RKO (cell line): ENCODE results near the gene SLIT3.

Experiments
- DNase-seq: peaks from one replicate; pipeline ENCODE4 v3.0.0-alpha.2; 2016; ENCODE audit warnings: low spot score

The SLIT3 gene

DNA sequence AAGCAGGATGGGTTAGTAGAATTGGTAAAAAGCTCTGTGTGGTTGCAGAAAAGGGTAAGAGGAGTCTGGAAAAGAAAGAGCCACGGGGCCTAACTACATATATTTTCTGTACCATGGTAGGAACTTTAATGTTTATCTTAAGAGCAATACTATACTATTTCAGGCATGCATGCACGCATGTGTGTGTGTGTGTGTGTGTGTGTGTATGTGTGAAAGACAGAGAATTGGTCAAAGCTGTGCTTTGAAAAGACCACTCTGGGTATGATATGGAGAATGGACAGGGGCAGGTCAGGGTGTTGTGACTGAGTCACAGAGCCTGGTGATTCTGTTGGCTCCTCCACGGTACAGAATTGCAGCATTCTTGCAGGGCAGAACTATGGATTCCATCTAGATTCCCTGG lies 339.3 kb downstream of the SLIT3 start:
- no peak for DNase-seq

- no peak for DNase-seq
Measured at GRCh38 chr5:168960497-168960896, 340.4 kb downstream of the SLIT3 start.

GRCh38 chr5:168953351-168953750 lies 347.6 kb downstream of the SLIT3 start:
- DNase-seq = no peak

- no peak for DNase-seq
Measured at GRCh38 chr5:168952196-168952595, 348.7 kb downstream of the SLIT3 start.

DNA sequence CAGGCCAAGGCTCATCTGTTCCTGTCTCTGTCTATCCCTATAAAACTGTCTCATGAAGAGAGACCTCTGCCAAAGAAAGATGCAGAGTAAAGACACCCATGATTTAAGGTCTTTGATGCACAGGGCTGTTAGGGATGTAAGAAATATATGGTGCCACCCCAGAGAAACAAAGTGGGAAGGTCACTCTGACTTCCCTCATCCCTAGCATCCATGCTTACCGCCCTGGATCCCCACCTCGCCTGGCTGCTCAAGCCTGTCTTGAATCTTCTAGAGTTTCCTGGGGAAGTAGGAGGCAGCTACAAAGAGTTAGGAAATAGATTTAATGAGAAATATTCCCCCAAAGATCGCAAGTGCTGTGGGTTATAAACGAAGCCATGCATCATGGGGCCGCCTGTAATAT lies 349.2 kb downstream of the SLIT3 start:
- no peak for DNase-seq

DNA sequence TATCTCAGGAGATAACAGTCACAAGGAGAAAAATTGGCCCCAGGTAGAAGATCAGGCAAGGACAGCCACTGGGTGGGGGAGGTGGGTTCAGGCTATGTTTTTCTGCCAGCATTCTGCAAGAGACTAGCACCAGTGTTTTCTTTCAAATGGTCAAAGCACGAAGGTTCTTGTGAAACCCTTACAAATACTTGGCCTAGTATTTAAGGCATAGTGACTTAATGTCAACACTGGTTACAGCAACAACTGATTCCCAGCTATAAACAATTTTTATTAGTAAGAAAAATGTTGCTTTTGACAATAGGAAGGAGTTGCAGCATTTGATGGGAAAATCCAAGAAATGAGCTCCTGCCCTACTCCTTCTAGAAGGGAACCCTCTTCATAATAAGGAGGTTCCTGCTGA lies 349.6 kb downstream of the SLIT3 start:
- DNase-seq = no peak

DNA sequence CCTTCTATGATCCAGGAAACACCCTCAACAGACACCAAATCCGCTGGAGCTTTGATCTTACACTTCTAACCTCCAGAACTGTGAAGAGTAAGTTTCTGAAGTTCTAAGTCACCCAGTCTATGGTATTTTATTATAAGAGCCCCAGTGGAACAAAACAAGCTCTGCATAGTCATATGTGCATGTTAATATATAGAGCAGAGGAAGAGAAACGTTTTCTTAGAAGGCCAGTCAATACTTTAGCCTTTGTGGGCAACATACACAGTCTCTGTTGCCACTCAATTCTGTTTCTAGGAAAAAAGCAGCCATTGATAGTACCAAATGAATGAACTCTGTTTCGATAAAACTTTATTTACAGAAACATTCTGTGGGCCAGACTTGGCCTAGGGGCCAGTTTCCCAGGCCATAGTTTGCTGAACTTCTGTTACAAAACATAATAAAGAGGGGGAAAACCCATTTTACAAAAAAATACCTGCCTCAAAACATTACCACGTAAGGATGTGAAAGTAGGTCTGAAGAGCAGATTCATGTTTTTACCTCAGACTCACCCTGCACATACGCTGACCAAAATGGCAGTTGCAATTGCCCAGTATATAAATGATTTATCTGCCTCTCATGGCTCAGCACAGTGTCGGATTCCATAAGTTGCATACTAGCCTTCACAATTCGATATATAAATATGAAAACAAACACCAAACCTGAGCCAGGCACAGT lies 350.5 kb downstream of the SLIT3 start:
- DNase-seq = no peak

DNA sequence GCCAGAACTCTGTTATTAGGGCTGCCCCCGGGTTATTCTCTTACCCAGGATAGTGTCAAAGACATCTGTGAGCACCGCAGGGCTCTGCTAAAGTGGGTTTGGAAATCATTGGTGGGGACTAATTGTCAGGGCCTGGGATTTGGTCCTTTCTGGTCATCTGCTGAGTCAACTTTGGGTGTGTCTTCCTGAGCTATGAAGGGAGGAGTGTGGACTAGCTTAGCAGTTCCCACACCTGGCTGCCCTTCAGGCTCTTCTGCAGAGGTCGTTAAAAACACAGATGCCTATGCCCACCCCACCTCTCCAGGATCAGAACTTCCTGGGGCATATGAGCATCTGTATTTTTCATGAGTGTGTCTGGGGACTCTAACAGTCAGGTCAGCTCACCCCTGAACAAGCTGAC lies 352.2 kb downstream of the SLIT3 start:
- DNase-seq = no peak

GRCh38 chr5:168947212-168947868 lies 353.6 kb downstream of the SLIT3 start:
- peak; percentile 36 for DNase-seq

DNA sequence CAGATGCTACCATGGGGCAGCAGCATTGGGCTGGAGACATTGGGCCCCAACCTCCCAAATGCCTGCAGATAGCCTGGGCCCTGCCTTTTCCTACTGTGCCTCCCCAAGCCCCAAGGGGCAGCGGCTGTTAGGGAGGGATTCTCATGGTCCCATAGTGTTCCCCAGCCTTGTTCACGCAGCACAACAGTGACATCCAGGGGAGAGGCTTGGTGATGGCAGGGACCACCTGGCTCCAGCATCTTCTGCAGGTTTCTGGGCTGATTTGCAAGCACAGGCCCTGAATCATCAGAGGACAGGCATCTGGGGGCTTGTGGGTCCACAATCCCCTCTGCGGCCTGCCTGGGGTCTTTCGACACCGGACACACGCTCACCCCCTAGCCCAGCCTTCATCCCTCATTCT lies 354.6 kb downstream of the SLIT3 start:
- no peak for DNase-seq

DNA sequence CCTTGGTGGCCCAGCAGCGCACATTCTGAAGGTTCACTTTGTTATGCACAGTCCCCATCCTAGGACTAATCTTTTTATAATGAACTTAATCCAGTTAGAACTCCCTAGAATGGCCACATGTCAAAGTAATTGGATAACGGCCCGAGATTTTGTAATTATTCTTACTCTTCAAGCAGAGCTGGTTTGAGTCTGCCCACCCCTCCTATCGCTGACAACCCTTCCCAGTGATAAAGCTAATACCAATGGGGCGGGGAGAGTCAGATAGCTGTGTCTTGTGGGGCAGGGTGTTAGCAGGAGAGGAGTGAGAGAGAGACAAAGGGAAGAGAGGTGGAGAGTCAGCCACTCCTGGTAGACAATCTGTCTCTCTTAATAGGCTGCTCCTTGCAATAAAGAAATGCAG lies 356.9 kb downstream of the SLIT3 start:
- DNase-seq = no peak

GRCh38 chr5:168943091-168943884 lies 357.7 kb downstream of the SLIT3 start:
- DNase-seq = no peak

- DNase-seq = no peak
Measured at GRCh38 chr5:168941901-168942300, 359.0 kb downstream of the SLIT3 start.

GRCh38 chr5:168940712-168941111 lies 360.2 kb downstream of the SLIT3 start:
- DNase-seq = no peak

GRCh38 chr5:168939887-168940544 lies 360.9 kb downstream of the SLIT3 start:
- DNase-seq = no peak

DNA sequence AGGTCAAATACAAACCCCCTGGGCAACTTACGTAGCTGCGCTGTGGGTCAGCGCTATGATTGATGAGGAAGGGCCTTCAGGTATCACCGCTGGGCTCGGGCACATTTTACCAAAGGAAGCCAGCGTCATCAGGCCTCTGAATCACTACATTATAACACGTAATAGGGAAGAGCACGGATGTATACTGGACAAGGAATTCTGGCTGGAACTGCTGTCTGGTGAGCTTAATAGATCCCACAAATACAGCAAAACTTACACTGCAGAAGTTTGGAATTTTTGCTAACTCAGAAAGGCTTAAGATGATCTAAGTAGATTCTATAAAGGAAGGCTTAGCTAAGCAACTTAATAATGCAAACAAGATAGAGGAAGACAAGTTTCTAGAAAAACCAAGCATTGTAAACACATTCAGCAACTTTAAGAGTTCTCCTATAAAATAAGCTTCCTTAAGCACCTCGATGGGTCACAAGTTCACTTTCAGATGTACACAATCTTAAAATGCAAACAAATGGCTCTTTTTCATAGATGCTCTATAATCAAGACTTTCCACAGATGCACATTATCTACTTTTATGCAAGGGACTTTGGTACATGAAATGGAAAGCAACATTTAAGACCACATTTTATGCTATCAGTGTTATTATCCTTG lies 361.7 kb downstream of the SLIT3 start:
- no peak for DNase-seq

DNA sequence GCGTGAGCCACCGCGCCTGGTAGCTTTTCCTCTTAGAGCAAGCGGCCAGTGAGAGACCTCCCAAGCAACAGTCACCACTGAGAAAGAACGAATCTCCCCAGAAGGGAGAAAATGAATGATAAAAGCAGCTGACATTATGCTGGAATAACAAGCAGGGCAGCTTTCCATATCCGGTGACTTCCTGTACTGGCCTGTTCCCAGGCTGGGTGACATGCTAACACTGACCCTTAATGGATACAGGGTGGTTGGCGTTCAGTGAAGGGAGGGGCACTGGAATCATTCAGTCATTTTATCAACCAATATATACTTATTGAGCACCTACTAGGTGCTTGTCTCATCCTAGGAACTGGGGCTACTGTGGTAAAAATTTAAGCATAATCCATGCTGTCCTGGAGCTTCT lies 364.4 kb downstream of the SLIT3 start:
- DNase-seq = no peak

- DNase-seq = no peak
Measured at GRCh38 chr5:168935183-168935582, 365.8 kb downstream of the SLIT3 start.

GRCh38 chr5:168934169-168934568 lies 366.8 kb downstream of the SLIT3 start:
- DNase-seq = no peak

GRCh38 chr5:168932400-168933189 lies 368.3 kb downstream of the SLIT3 start:
- no peak for DNase-seq

DNA sequence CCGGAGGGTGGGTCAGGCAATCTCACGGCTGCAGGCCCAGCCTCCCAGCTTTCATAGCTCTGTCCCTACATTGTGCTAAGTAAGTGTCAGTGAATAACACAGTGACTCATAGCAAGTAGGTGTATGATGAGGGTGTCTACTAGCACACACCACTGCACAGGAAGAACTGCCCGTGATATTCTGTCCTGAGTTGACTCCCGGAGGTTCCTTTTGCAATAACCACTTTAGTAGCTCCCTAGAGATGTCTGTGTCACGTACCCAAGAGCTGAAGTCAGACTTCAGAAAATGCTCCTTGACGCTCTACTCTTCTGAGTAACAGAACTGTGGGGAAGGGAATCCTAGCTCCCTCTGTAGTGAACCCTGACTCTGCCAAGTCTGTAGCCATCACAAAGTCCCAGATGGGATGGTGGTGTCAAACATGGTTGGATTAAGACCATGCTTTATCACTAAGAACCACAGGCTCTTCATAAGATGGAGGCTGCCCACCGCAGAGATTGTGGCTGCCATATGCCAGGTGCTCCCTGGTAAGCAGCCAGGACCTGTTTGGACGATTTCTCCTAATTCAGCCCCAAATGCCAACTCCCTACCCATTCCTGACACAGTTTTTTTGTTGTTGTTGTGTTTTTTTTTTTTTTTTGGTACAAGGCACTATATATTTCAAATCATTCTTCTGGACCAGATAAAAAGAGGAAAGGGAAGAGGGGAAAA lies 369.1 kb downstream of the SLIT3 start:
- DNase-seq = peak; percentile 52
